Neural cell (in vitro differentiated cells): ENCODE data around the gene ATP8B2. TPM values are rescaled to one million over a fixed set of nuclear protein-coding genes. Genes with fewer than 3 reads are reported as not detected.

Source experiments
- H2AFZ ChIP-seq: fragments of 200-600, 300-800 bp; sonication (generic), shearing (Covaris generic); 2 replicates; pipeline ENCODE4 v1.6.0; 2014; ENCODE audit warnings: low read depth, mild to moderate bottlenecking, antibody characterized with exemption, low read length, moderate library complexity
- H3F3A ChIP-seq: fragments of 200-600 bp; shearing (Covaris generic); 2 replicates; pipeline ENCODE4 v1.6.1; 2016; ENCODE audit warnings: mild to moderate bottlenecking, moderate library complexity, mixed read lengths, antibody characterized with exemption, low read length; ENCODE audit not compliant: insufficient read depth, poor library complexity, severe bottlenecking
- H3K27ac ChIP-seq: fragments of 200-600, 300-800 bp; sonication (generic), shearing (Covaris generic); 2 replicates; pipeline ENCODE4 v1.5.1; 2014; ENCODE audit warnings: mild to moderate bottlenecking, low read length, moderate library complexity
- H3K27me3 ChIP-seq: fragments of 300-800, 200-600 bp; sonication (generic), shearing (Covaris generic); 2 replicates; pipeline ENCODE4 v1.6.0; 2014; ENCODE audit warnings: mild to moderate bottlenecking, low read depth, low read length, moderate library complexity; ENCODE audit not compliant: insufficient read depth
- H3K36me3 ChIP-seq: fragments of 300-800, 200-600 bp; sonication (generic), shearing (Covaris generic); 2 replicates; pipeline ENCODE4 v1.5.1; 2014; ENCODE audit warnings: mild to moderate bottlenecking, antibody characterized with exemption, low read length, moderate library complexity; ENCODE audit not compliant: insufficient read depth
- H3K4me2 ChIP-seq: fragments of 300-800, 200-600 bp; sonication (generic), shearing (Covaris generic); 2 replicates; pipeline ENCODE4 v1.6.0; 2014; ENCODE audit warnings: mild to moderate bottlenecking, low read length
- H3K4me3 ChIP-seq: fragments of 300-800, 200-600 bp; sonication (generic), shearing (Covaris generic); 2 replicates; pipeline ENCODE4 v1.5.1; 2014; ENCODE audit warnings: mild to moderate bottlenecking, low read length, moderate library complexity
- H3K79me2 ChIP-seq: fragments of 200-600 bp; shearing (Covaris generic); replicated peaks from 2 replicates; pipeline ENCODE4 v1.6.0; 2014; ENCODE audit warnings: mild to moderate bottlenecking, low read length, moderate library complexity; ENCODE audit not compliant: insufficient read depth
- H3K9ac ChIP-seq: fragments of 300-800, 200-600 bp; sonication (generic), shearing (Covaris generic); 2 replicates; pipeline ENCODE4 v1.6.1; 2016; ENCODE audit warnings: mild to moderate bottlenecking, low read length, mixed read lengths
- H3K9me2 ChIP-seq: fragments of 200-600 bp; shearing (Covaris generic); 2 replicates; pipeline ENCODE4 v1.6.1; 2016; ENCODE audit warnings: mild to moderate bottlenecking, low read length, mixed read lengths; ENCODE audit not compliant: insufficient read depth
- H3K9me3 ChIP-seq: fragments of 200-600, 300-800 bp; sonication (generic), shearing (Covaris generic); 2 replicates; pipeline ENCODE4 v1.6.1; 2016; ENCODE audit warnings: mild to moderate bottlenecking, mixed run types, low read length, moderate library complexity, mixed read lengths
- H4K20me1 ChIP-seq: fragments of 200-600 bp; shearing (Covaris generic); 2 replicates; pipeline ENCODE4 v1.6.1; 2016; ENCODE audit warnings: mild to moderate bottlenecking, mixed run types; ENCODE audit not compliant: insufficient read depth
- CTCF ChIP-seq: fragments of 450-650 bp; IDR thresholded peaks from 2 replicates; pipeline ENCODE4 v1.5.1; 2014; ENCODE audit warnings: antibody characterized with exemption, mild to moderate bottlenecking, moderate library complexity; ENCODE audit not compliant: poor library complexity, severe bottlenecking
- EP300 ChIP-seq: fragments of 450-650 bp; conservative IDR thresholded peaks from 2 replicates; pipeline ENCODE4 v1.6.1; 2014; ENCODE audit warnings: antibody characterized with exemption, mild to moderate bottlenecking, moderate library complexity; ENCODE audit not compliant: poor library complexity, severe bottlenecking
- EZH2 ChIP-seq: fragments of 200-600, 300-800 bp; shearing (Covaris generic), sonication (generic); IDR thresholded peaks from 2 replicates; pipeline ENCODE4 v1.6.1; 2014; ENCODE audit warnings: antibody characterized with exemption, low read length, borderline replicate concordance, mild to moderate bottlenecking; ENCODE audit not compliant: insufficient read depth, poor library complexity, severe bottlenecking
- MXI1 ChIP-seq: fragments of 450-650 bp; conservative IDR thresholded peaks from 2 replicates; pipeline ENCODE4 v1.6.1; 2014; ENCODE audit warnings: antibody characterized with exemption, mild to moderate bottlenecking; ENCODE audit not compliant: poor library complexity, severe bottlenecking
- POLR2AphosphoS5 ChIP-seq: IDR thresholded peaks from 2 replicates; pipeline ENCODE4 v1.6.1; 2012
- RAD21 ChIP-seq: fragments of 450-650 bp; conservative IDR thresholded peaks from 2 replicates; pipeline ENCODE4 v1.6.1; 2014; ENCODE audit warnings: antibody characterized with exemption, mild to moderate bottlenecking, moderate library complexity
- REST ChIP-seq: IDR thresholded peaks from 2 replicates; pipeline ENCODE4 v1.6.1; 2012; ENCODE audit warnings: borderline replicate concordance
- SMC3 ChIP-seq: fragments of 450-650 bp; conservative IDR thresholded peaks from 2 replicates; pipeline ENCODE4 v1.6.1; 2014; ENCODE audit warnings: antibody characterized with exemption, mild to moderate bottlenecking, moderate library complexity; ENCODE audit not compliant: poor library complexity
- TAF1 ChIP-seq: IDR thresholded peaks from 2 replicates; pipeline ENCODE4 v1.6.1; 2012; ENCODE audit warnings: low read depth
- polyA plus RNA-seq: library from polyadenylated mRNA; depleted of rRNA; stranded (reverse); fragments of >200 nt; gene quantifications from 2 replicates; pipeline ENCODE4 v1.2.3, GENCODE V29; 2014

ATP8B2 gene
- polyA plus RNA-seq, 1 donor from 2014 or later = 71.3 TPM

GRCh38 chr1:154301582-154301981 lies 23.7 kb upstream of the ATP8B2 start:
- Histone ChIP-seq H3K27ac (no peak overlapping the region), H3F3A (no peaks in the 10 kb centered on the region), H3K79me2 (no peaks in the 10 kb centered on the region), H4K20me1 (no peaks in the 10 kb centered on the region), H3K9me3 (peaks cover 3% of the 10 kb centered on the region), H2AFZ (no peak overlapping the region), H3K9ac (no peak overlapping the region), H3K27me3 (no peaks in the 10 kb centered on the region), H3K4me3 (no peak overlapping the region), H3K4me2 (no peak overlapping the region), H3K9me2 (no peaks in the 10 kb centered on the region), H3K36me3 (no peaks in the 10 kb centered on the region)
- no peak for TF ChIP-seq SMC3

- Histone ChIP-seq H3K36me3 (no peaks in the 10 kb centered on the region), H3K27ac (no peak overlapping the region), H4K20me1 (no peaks in the 10 kb centered on the region), H3K27me3 (no peaks in the 10 kb centered on the region), H3K9ac (no peak overlapping the region), H3K4me3 (no peak overlapping the region), H3K9me2 (no peaks in the 10 kb centered on the region), H3K9me3 (no peaks in the 10 kb centered on the region), H2AFZ (no peak overlapping the region), H3F3A (no peaks in the 10 kb centered on the region), H3K4me2 (no peak overlapping the region), H3K79me2 (no peaks in the 10 kb centered on the region)
- TF ChIP-seq EZH2 (no peak), RAD21 (no peak), TAF1 (no peak), MXI1 (no peak), SMC3 (no peak), POLR2AphosphoS5 (no peak), EP300 (no peak), CTCF (no peak), REST (no peak)
Measured at GRCh38 chr1:154304664-154305337, 20.5 kb upstream of the ATP8B2 start.
